Colonic mucosa (tissue), 4 donors: ENCODE data around the gene MCTP1. TPM values are rescaled to one million over a fixed set of nuclear protein-coding genes. Genes with fewer than 3 reads are reported as not detected.

Source experiments
- DNase-seq: peaks from one replicate; pipeline ENCODE4 v3.0.0-alpha.2; 2020
- H3K27ac ChIP-seq: fragments of 200-600 bp; one replicate; pipeline ENCODE4 v1.8.0; 2021
- H3K27me3 ChIP-seq: fragments of 200-600 bp; one replicate; pipeline ENCODE4 v1.8.0; 2021
- H3K36me3 ChIP-seq: fragments of 200-600 bp; one replicate; pipeline ENCODE4 v1.8.0; 2021
- H3K4me1 ChIP-seq: fragments of 200-600 bp; one replicate; pipeline ENCODE4 v1.8.0; 2021; ENCODE audit warnings: mild to moderate bottlenecking
- H3K4me3 ChIP-seq: fragments of 200-600 bp; one replicate; pipeline ENCODE4 v1.8.0; 2021
- H3K9ac ChIP-seq, 2 donors: one replicate each; pipeline ENCODE4 v1.7.0; 2013; ENCODE audit warnings: control low read depth in 2 of 2, low read depth in 2 of 2, low read length in 2 of 2
- H3K9me3 ChIP-seq: fragments of 200-600 bp; one replicate; pipeline ENCODE4 v1.8.0; 2021
- intact Hi-C: fragments of 100-400 bp; cut with DNase I; formaldehyde crosslinking; loops from one replicate; pipeline ENCODE4 v1.14.1; 2022
- total RNA-seq, 2 donors: library from RNA; stranded (reverse); fragmentation: NEBNext Ultra II Directional in 1 of 2; extraction: Animal tissue kit (Norgen Biotek cat#: 25700) in 1 of 2; gene quantifications; one replicate each; pipeline ENCODE4 v1.2.1, GENCODE V29; 2021
- TF ChIP-seq, protein P1 (sequence below): fragments of 200-600 bp; IDR thresholded peaks from one replicate; pipeline ENCODE4 v1.8.0; 2022; ENCODE audit warnings: antibody characterized with exemption, mild to moderate bottlenecking
- donor health status: healthy.
- donor health status: DM: no; HTN: no; CAD: no.
- donor health status: DM: no; HTN: no; CAD: no.

MCTP1 gene
- total RNA-seq, 2 donors from 2014 or later, result 2.8 to 10.3 TPM

DNA sequence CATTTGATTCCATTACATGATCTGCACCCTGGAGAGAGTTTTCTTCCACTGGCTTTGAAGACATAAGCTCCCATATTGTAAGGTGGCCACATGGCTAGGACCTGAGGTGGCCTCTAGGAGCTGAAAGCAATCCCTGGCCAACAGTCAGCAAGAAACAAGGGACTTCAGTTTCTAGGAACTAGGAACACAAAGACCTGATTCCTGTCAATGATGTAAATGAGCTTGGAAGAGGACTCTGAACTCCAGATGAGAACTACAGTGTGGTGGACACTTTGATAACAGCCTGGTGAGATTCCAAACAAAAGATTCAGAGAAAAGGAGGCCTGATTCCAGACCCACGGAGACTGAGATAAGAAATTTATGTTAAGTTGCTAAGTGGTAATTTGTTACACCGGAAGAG, 129.0 kb downstream of the MCTP1 start:
- no peaks in the 10 kb centered on the region for H3K27me3 ChIP-seq
- no peak overlapping the region for H3K4me3 ChIP-seq
- H3K4me1 ChIP-seq, result no peaks in the 10 kb centered on the region
- TF ChIP-seq, protein P1, sequence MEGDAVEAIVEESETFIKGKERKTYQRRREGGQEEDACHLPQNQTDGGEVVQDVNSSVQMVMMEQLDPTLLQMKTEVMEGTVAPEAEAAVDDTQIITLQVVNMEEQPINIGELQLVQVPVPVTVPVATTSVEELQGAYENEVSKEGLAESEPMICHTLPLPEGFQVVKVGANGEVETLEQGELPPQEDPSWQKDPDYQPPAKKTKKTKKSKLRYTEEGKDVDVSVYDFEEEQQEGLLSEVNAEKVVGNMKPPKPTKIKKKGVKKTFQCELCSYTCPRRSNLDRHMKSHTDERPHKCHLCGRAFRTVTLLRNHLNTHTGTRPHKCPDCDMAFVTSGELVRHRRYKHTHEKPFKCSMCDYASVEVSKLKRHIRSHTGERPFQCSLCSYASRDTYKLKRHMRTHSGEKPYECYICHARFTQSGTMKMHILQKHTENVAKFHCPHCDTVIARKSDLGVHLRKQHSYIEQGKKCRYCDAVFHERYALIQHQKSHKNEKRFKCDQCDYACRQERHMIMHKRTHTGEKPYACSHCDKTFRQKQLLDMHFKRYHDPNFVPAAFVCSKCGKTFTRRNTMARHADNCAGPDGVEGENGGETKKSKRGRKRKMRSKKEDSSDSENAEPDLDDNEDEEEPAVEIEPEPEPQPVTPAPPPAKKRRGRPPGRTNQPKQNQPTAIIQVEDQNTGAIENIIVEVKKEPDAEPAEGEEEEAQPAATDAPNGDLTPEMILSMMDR, result no peak
- intact Hi-C loops, result no loop called here
- no peaks in the 10 kb centered on the region for H3K36me3 ChIP-seq
- no peak overlapping the region for H3K9ac ChIP-seq
- no peak overlapping the region for H3K27ac ChIP-seq
- H3K9me3 ChIP-seq, result no peaks in the 10 kb centered on the region
- DNase-seq, result no peak

DNA sequence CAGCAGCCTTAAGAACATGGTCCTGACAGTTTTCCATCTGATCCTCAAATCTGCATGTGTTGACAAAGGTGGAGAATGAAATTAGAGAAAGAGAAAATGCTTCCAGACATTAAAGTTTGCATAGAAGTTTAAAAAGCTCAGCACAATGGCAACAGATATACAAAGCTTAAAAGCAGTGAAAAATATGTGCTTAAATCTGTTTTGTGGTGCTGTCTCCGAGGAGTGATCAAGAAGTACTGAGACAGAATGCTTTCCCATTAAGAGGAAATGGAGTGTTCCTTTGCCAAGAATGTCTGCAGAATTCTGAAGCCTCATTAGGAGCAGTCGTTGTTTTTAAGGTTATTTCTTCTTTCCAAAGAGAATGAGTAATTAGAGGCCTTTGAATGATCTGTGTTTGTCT, 131.4 kb downstream of the MCTP1 start:
- intact Hi-C loops, result no loop called here
- no peak overlapping the region for H3K4me3 ChIP-seq
- H3K9ac ChIP-seq, result no peak overlapping the region
- no peaks in the 10 kb centered on the region for H3K4me1 ChIP-seq
- TF ChIP-seq, protein P1, result no peak
- H3K9me3 ChIP-seq, result no peaks in the 10 kb centered on the region
- no peak overlapping the region for H3K27ac ChIP-seq
- DNase-seq, result no peak
- H3K27me3 ChIP-seq, result no peaks in the 10 kb centered on the region
- no peaks in the 10 kb centered on the region for H3K36me3 ChIP-seq

DNA sequence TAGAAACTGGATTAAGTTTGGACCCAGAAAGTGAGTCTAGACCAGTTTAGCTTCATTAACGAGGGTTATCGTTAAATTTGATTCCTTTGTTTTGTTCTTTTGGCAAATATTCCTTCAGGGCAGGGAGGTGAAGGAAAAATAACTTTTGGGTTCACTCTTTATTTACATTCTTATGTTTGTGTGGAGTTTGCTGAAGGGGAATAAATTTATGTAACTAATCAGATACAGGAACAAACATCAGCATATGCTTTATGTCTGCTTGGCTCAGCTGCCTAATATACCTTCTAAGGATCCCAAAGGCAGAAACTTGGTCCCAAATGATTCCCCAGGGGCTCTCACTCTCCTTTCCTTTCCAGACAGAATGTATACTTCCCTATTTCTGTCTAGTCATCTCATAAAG, 132.4 kb downstream of the MCTP1 start:
- H3K27me3 ChIP-seq, result no peaks in the 10 kb centered on the region
- no peak overlapping the region for H3K9ac ChIP-seq
- no peak overlapping the region for H3K4me3 ChIP-seq
- DNase-seq, result no peak
- H3K36me3 ChIP-seq, result no peaks in the 10 kb centered on the region
- TF ChIP-seq, protein P1, result no peak
- no peaks in the 10 kb centered on the region for H3K4me1 ChIP-seq
- no peak overlapping the region for H3K27ac ChIP-seq
- H3K9me3 ChIP-seq, result no peaks in the 10 kb centered on the region
- intact Hi-C loops, result no loop called here

DNA sequence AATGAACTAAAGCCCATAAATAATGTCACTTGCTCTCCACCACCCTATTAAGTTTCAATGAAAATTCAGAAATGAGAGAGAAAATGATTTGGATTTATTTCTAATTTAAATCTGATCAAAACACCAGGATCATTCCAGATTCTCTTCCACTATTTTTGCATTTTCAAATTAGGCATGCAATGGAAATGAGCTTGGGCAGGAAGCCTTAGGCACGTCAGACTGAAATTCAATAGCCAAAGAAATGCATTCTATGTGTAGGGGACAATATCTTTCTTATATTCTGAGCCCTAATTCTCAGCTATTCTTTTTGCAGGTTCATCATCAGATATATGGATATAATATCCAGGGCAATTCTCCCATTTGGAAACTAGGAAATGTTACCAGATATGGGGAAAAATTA, 132.8 kb downstream of the MCTP1 start:
- Histone ChIP-seq H3K9ac (no peak overlapping the region), H3K4me1 (no peaks in the 10 kb centered on the region), H3K9me3 (no peaks in the 10 kb centered on the region), H3K27ac (no peak overlapping the region), H3K4me3 (no peak overlapping the region), H3K27me3 (no peaks in the 10 kb centered on the region), H3K36me3 (no peaks in the 10 kb centered on the region)
- TF ChIP-seq, protein P1, result no peak
- intact Hi-C loops, result no loop called here
- DNase-seq, result no peak

DNA sequence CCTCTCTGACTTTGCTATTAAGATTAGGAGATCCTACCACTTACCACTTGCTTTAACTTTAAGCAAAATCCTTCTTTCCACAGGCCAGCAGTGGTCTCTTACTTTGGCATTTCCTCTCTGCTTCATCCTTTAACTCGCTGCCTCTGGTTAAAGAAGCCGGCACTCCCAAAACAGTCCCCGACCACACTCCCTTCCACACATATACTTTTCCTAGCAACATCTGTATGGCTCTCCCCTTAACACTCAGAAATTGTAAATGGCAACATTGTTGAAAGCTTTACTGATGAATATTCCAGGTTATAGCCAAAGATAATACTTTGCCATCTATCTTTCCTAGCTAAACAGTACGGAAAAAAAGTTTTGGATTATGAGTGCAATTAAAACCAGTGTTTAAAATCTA, 133.2 kb downstream of the MCTP1 start:
- no peaks in the 10 kb centered on the region for H3K9me3 ChIP-seq
- no peak for DNase-seq
- intact Hi-C loops, result no loop called here
- no peak overlapping the region for H3K27ac ChIP-seq
- no peaks in the 10 kb centered on the region for H3K27me3 ChIP-seq
- no peak overlapping the region for H3K4me3 ChIP-seq
- TF ChIP-seq, protein P1, result no peak
- H3K36me3 ChIP-seq, result no peaks in the 10 kb centered on the region
- H3K9ac ChIP-seq, result no peak overlapping the region
- H3K4me1 ChIP-seq, result no peaks in the 10 kb centered on the region

DNA sequence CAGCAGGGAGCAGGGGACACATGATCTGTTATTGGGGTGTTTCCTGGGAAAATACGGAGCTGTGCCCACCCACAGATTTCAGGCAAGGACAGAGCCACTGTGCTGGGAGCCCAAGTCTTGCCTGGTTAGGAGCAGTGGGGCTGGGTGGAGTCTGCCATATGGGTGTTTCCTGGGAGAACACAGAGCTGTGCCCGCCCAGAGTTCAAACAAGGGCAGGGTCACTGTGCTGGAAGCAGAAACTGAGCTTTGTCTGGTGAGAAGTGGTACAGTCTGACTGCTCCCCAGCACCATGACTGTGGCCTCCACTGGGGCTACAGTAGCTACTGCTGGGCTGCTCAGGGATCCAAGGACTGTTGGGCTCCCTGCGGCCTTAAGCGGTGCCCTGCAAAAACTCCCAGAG, 135.5 kb downstream of the MCTP1 start:
- Histone ChIP-seq H3K9ac (no peak overlapping the region), H3K36me3 (no peaks in the 10 kb centered on the region), H3K4me3 (no peak overlapping the region), H3K27me3 (no peaks in the 10 kb centered on the region), H3K4me1 (no peaks in the 10 kb centered on the region), H3K27ac (no peak overlapping the region), H3K9me3 (no peaks in the 10 kb centered on the region)
- no peak for DNase-seq
- intact Hi-C loops, result no loop called here
- TF ChIP-seq, protein P1, result no peak
